ENCODE measurements around the gene SPAG17.
A peak's percentile ranks its signal among the peaks of the same experiment; 100 is the strongest.

SPAG17 gene

DNA sequence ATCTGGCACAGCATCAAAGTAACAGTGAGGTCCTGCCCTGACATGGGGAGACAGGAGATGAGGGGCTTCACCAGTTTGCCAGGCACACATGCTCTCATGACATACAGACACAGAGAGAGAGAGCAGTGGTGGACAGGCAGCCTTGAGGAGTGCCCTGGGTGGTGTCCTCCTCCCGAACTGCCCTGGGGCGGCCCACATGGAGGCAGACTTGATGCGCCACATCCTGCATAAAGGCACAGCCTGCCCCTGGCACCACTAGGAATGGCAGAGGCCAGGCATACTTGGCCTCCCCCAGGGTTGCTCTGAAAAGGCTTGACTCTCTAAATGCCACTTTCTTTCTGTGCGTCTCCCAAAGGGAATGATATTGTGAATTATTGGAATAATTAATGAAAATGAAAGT lies 67.5 kb downstream of the SPAG17 start:
- no peak for DNase-seq

- DNase-seq: no peak
These were observed 68.1 kb downstream of the SPAG17 start for GRCh38 chr1:118116909-118117308.

- no peak for DNase-seq
These were observed 68.6 kb downstream of the SPAG17 start for GRCh38 chr1:118116401-118116800.

- no peak for DNase-seq
These were observed 69.3 kb downstream of the SPAG17 start for GRCh38 chr1:118115567-118116295.

DNA sequence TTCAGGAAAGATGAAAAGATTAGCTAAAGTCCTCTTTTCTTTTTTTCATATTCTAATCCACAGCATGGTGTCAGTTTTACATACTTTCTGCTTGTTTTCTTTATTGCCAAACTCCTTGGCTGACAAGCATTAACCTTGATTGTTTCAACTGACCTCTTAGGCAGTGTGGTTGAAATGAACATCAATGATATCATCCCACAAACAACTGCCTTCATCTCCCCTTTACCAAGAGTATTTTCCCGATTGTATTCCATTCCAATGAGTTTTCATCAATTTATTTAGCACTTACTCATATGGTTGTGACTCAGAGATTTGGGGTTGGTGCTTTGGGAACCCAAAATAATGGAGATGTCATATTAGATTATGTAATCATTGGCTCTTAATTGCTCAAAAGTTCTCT lies 71.8 kb downstream of the SPAG17 start:
- peak; percentile 52 for DNase-seq

GRCh38 chr1:118110580-118110979 lies 74.4 kb downstream of the SPAG17 start:
- DNase-seq: no peak

GRCh38 chr1:118104951-118105350 lies 80.1 kb downstream of the SPAG17 start:
- no peak for DNase-seq

DNA sequence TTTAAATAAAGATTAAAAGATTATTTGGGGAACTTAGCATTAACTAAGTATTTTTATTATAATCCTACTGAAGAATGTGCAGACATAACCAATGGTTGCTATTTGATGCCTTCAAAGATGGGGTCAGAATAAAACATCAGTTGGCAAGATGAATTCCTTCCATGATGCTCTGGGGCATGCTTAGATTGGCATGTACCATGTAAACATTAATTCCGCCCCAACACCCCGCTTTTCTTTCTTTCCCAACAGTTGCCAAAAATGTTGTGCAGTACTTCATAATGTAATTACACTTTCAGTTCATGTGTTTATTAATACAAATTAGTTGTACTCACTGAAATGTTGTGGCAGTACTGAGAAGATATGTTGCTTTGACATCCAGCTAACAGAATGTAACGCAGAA lies 82.6 kb downstream of the SPAG17 start:
- no peak for DNase-seq

GRCh38 chr1:118101999-118102398 lies 83.0 kb downstream of the SPAG17 start:
- DNase-seq: no peak

GRCh38 chr1:118101515-118101844 lies 83.5 kb downstream of the SPAG17 start:
- DNase-seq: no peak

DNA sequence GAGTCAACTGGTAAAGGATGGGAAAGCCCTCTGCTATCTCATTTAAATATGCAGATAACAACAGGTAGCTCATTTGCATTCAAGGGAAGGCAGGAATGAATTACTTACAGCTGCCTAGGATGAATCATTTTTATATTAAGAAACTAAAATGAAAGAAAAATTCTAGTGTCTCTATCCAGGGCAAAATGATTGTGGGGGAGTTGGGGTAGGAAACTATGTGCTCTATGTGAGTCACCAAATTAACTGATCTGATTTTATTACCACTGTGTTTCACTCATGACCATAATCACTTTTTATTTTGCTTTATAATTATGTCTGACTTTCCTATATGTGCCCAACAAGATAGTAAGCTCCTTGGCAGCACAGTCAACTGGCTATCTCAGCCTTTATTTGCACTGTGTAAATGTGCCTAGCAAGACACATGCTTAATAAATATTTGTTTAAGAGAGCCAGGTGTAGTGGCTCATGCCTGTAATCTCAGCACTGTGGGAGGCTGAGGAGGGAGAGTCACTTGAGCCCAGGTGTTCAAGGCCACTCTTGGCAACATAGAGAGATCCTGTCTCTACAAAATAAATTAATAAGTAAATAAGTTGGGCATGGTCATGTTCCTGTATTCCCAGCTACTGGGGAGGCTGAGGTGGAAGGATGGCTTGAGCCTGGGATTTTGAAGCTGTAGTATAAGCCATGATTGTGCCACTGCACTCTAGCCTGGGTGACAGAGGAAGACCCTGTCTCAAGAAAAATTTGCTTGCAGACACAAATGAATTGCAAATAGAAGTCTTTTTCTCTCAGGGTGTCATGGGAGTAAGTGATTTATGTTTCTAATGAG lies 84.1 kb downstream of the SPAG17 start:
- DNase-seq: no peak

- DNase-seq: no peak
These were observed 85.3 kb downstream of the SPAG17 start for GRCh38 chr1:118099686-118100085.

GRCh38 chr1:118097622-118098348 lies 87.2 kb downstream of the SPAG17 start:
- peak; percentile 40 for DNase-seq

- no peak for DNase-seq
These were observed 92.0 kb downstream of the SPAG17 start for GRCh38 chr1:118093017-118093416.

DNA sequence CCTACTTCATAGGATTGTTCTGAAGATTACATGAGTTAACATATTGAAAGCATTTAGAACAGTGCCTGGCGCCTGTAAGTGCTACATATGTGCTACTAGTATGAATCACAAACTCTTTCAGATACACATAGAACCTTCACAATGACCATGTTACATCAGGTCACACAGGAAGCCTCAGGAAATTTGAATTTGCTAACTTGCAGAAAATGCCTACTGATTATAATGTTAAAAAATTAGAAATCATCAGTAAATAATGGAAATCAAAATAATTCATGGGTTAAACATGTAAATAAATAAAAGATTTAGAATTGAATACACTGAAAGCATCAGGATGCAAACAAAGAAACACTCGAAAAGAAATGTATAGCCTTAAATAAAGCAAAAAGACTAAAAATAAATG lies 94.9 kb downstream of the SPAG17 start:
- no peak for DNase-seq

DNA sequence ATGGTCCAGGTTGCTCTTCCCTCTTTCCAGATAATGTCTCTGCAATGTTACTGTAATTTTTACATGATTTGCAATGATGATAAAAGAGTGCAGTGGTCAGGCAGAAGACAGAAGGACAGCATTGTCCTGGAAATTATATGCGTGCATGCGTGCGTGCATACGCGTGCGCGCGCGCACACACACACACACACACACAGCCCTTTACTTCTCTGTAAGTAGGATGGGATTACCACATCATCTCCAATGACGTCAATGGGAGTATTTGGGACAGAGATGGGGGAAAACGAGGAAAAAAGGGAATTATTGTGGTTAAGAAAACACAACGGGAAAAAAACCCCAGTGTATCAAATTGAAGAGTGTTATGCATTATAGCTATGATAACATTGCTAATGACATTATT lies 99.7 kb downstream of the SPAG17 start:
- DNase-seq: no peak

GRCh38 chr1:118084400-118084799 lies 100.6 kb downstream of the SPAG17 start:
- no peak for DNase-seq

- DNase-seq: no peak
These were observed 102.0 kb downstream of the SPAG17 start for GRCh38 chr1:118082984-118083383.

GRCh38 chr1:118081387-118081786 lies 103.6 kb downstream of the SPAG17 start:
- no peak for DNase-seq

- DNase-seq: peak; percentile 10
These were observed 107.5 kb downstream of the SPAG17 start for GRCh38 chr1:118077331-118078045.

GRCh38 chr1:118075116-118075515 lies 109.9 kb downstream of the SPAG17 start:
- peak; percentile 15 for DNase-seq

DNA sequence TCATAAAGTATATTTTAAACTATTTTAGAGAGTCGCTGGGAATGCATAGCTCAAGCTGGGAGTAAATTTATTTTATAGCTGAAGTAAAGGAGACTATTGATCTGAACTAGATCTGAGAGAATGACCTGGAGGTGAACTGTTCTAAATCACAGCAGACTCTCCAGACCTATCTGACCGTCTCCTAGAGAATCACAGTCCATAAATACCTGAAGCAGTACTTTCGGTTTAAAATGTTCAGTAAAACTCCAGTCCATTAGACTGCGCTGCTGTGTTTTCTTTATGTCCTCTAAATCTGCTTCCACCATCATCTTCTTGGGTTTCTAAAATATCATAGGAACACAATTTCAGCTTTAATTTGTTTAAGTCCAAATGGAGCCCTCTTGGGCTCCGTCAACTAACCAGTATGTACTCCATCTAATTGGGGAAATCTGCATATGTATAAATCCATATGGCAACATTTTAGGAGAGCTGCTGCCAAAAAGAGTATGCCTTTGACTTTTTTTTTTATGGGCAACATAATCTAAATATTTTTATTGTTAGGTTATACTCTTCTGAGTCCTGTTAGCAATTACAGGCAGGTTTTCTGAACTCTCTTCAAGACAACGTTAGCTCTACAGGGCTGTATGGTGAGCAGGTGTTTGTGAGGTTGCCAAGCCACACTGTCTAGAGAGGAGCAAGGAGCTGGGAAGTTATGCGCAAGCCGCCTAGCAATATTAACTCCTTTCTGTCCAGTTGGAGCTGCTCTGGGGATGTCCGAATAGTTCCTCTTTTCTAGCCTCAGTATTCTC lies 111.2 kb downstream of the SPAG17 start:
- no peak for DNase-seq
